ENCODE measurements around the gene STT3B.
A peak's percentile ranks its signal among the peaks of the same experiment; 100 is the strongest.

STT3B gene

GRCh38 chr3:31551646-31552045, 18.9 kb downstream of the STT3B start:
- no peak for DNase-seq (ENCODE audit: low read depth, low spot score)
- Histone ChIP-seq H3K4me3 (ENCODE audit: insufficient read length, low read depth) (no peak overlapping the region), H3K9ac (ENCODE audit: insufficient read length, low read depth) (no peak overlapping the region), H3K9me3 (ENCODE audit: insufficient read depth, low read length) (no peaks in the 10 kb centered on the region), H3K36me3 (ENCODE audit: insufficient read depth, insufficient read length, low read length) (no peaks in the 10 kb centered on the region), H3K27me3 (ENCODE audit: insufficient read depth, insufficient read length) (no peaks in the 10 kb centered on the region), H3K4me1 (ENCODE audit: insufficient read depth, insufficient read length) (no peaks in the 10 kb centered on the region)
- no peak for TF ChIP-seq SUZ12 (IDR thresholded peaks at IDR 0.05; ENCODE audit: extremely low read depth, insufficient read depth, insufficient read length)
- TF ChIP-seq ZNF274 (IDR thresholded peaks at IDR 0.05; ENCODE audit: low read depth, low read length), result no peak

GRCh38 chr3:31552103-31552502, 19.4 kb downstream of the STT3B start:
- DNase-seq (ENCODE audit: low read depth, low spot score), result no peak
- Histone ChIP-seq H3K4me3 (ENCODE audit: insufficient read length, low read depth) (no peak overlapping the region), H3K4me1 (ENCODE audit: insufficient read depth, insufficient read length) (no peaks in the 10 kb centered on the region), H3K9me3 (ENCODE audit: insufficient read depth, low read length) (no peaks in the 10 kb centered on the region), H3K27me3 (ENCODE audit: insufficient read depth, insufficient read length) (no peaks in the 10 kb centered on the region), H3K9ac (ENCODE audit: insufficient read length, low read depth) (no peak overlapping the region), H3K36me3 (ENCODE audit: insufficient read depth, insufficient read length, low read length) (no peaks in the 10 kb centered on the region)
- TF ChIP-seq SUZ12 (IDR thresholded peaks at IDR 0.05; ENCODE audit: extremely low read depth, insufficient read depth, insufficient read length) (no peak), YY1 (IDR thresholded peaks at IDR 0.05; ENCODE audit: insufficient read depth, insufficient read length) (no peak), ZNF274 (IDR thresholded peaks at IDR 0.05; ENCODE audit: low read depth, low read length) (no peak)

- Histone ChIP-seq H3K36me3 (ENCODE audit: insufficient read depth, insufficient read length, low read length) (no peaks in the 10 kb centered on the region), H3K4me3 (ENCODE audit: insufficient read length, low read depth) (no peak overlapping the region), H3K4me1 (ENCODE audit: insufficient read depth, insufficient read length) (no peaks in the 10 kb centered on the region), H3K9me3 (ENCODE audit: insufficient read depth, low read length) (no peaks in the 10 kb centered on the region), H3K27me3 (ENCODE audit: insufficient read depth, insufficient read length) (no peaks in the 10 kb centered on the region), H3K9ac (ENCODE audit: insufficient read length, low read depth) (no peak overlapping the region)
- no peak for DNase-seq (ENCODE audit: low read depth, low spot score)
- TF ChIP-seq ZNF274 (IDR thresholded peaks at IDR 0.05; ENCODE audit: low read depth, low read length) (no peak), YY1 (IDR thresholded peaks at IDR 0.05; ENCODE audit: insufficient read depth, insufficient read length) (no peak), SUZ12 (IDR thresholded peaks at IDR 0.05; ENCODE audit: extremely low read depth, insufficient read depth, insufficient read length) (no peak)
Measured at GRCh38 chr3:31553258-31553657, 20.5 kb downstream of the STT3B start.

- H3K36me3 ChIP-seq (ENCODE audit: insufficient read depth, insufficient read length, low read length), result no peaks in the 10 kb centered on the region
- H3K4me3 ChIP-seq (ENCODE audit: insufficient read length, low read depth), result no peak overlapping the region
- no peak for DNase-seq (ENCODE audit: low read depth, low spot score)
- no peaks in the 10 kb centered on the region for H3K27me3 ChIP-seq (ENCODE audit: insufficient read depth, insufficient read length)
- H3K9me3 ChIP-seq (ENCODE audit: insufficient read depth, low read length), result no peaks in the 10 kb centered on the region
- TF ChIP-seq YY1 (IDR thresholded peaks at IDR 0.05; ENCODE audit: insufficient read depth, insufficient read length) (no peak), ZNF274 (IDR thresholded peaks at IDR 0.05; ENCODE audit: low read depth, low read length) (no peak)
- no peak overlapping the region for H3K9ac ChIP-seq (ENCODE audit: insufficient read length, low read depth)
- no peaks in the 10 kb centered on the region for H3K4me1 ChIP-seq (ENCODE audit: insufficient read depth, insufficient read length)
Measured at GRCh38 chr3:31555204-31555603, 22.5 kb downstream of the STT3B start.

GRCh38 chr3:31559872-31560534, 27.3 kb downstream of the STT3B start:
- no peaks in the 10 kb centered on the region for H3K36me3 ChIP-seq (ENCODE audit: insufficient read depth, insufficient read length, low read length)
- no peak for DNase-seq (ENCODE audit: low read depth, low spot score)
- H3K9ac ChIP-seq (ENCODE audit: insufficient read length, low read depth), result no peak overlapping the region
- TF ChIP-seq YY1 (IDR thresholded peaks at IDR 0.05; ENCODE audit: insufficient read depth, insufficient read length) (no peak), SUZ12 (IDR thresholded peaks at IDR 0.05; ENCODE audit: extremely low read depth, insufficient read depth, insufficient read length) (no peak), ZNF274 (IDR thresholded peaks at IDR 0.05; ENCODE audit: low read depth, low read length) (no peak)
- H3K4me3 ChIP-seq (ENCODE audit: insufficient read length, low read depth), result no peak overlapping the region
- no peaks in the 10 kb centered on the region for H3K27me3 ChIP-seq (ENCODE audit: insufficient read depth, insufficient read length)
- H3K9me3 ChIP-seq (ENCODE audit: insufficient read depth, low read length), result no peaks in the 10 kb centered on the region
- peaks cover 6% of the 10 kb centered on the region for H3K4me1 ChIP-seq (ENCODE audit: insufficient read depth, insufficient read length)

GRCh38 chr3:31561891-31562290, 29.2 kb downstream of the STT3B start:
- peaks cover 6% of the 10 kb centered on the region for H3K4me1 ChIP-seq (ENCODE audit: insufficient read depth, insufficient read length)
- DNase-seq (ENCODE audit: low read depth, low spot score), result no peak
- no peaks in the 10 kb centered on the region for H3K9me3 ChIP-seq (ENCODE audit: insufficient read depth, low read length)
- no peak overlapping the region for H3K9ac ChIP-seq (ENCODE audit: insufficient read length, low read depth)
- H3K27me3 ChIP-seq (ENCODE audit: insufficient read depth, insufficient read length), result no peaks in the 10 kb centered on the region
- TF ChIP-seq SUZ12 (IDR thresholded peaks at IDR 0.05; ENCODE audit: extremely low read depth, insufficient read depth, insufficient read length) (no peak), YY1 (IDR thresholded peaks at IDR 0.05; ENCODE audit: insufficient read depth, insufficient read length) (no peak), ZNF274 (IDR thresholded peaks at IDR 0.05; ENCODE audit: low read depth, low read length) (no peak)
- no peaks in the 10 kb centered on the region for H3K36me3 ChIP-seq (ENCODE audit: insufficient read depth, insufficient read length, low read length)
- no peak overlapping the region for H3K4me3 ChIP-seq (ENCODE audit: insufficient read length, low read depth)

- no peaks in the 10 kb centered on the region for H3K9me3 ChIP-seq (ENCODE audit: insufficient read depth, low read length)
- no peak for TF ChIP-seq ZNF274 (IDR thresholded peaks at IDR 0.05; ENCODE audit: low read depth, low read length)
- no peak for TF ChIP-seq YY1 (IDR thresholded peaks at IDR 0.05; ENCODE audit: insufficient read depth, insufficient read length)
- no peak for TF ChIP-seq SUZ12 (IDR thresholded peaks at IDR 0.05; ENCODE audit: extremely low read depth, insufficient read depth, insufficient read length)
- H3K4me3 ChIP-seq (ENCODE audit: insufficient read length, low read depth), result no peak overlapping the region
- peak; percentile 20 for DNase-seq (ENCODE audit: low read depth, low spot score)
- no peaks in the 10 kb centered on the region for H3K27me3 ChIP-seq (ENCODE audit: insufficient read depth, insufficient read length)
- H3K36me3 ChIP-seq (ENCODE audit: insufficient read depth, insufficient read length, low read length), result no peaks in the 10 kb centered on the region
- no peak overlapping the region for H3K9ac ChIP-seq (ENCODE audit: insufficient read length, low read depth)
- H3K4me1 ChIP-seq (ENCODE audit: insufficient read depth, insufficient read length), result peaks cover 6% of the 10 kb centered on the region
Measured at GRCh38 chr3:31562525-31562924, 29.8 kb downstream of the STT3B start.

All from NT2/D1 (cell line).